K562 (cell line): Measurements from ENCODE around the gene CRYBG3. TPM values are rescaled to one million over a fixed set of nuclear protein-coding genes. Genes with fewer than 3 reads are reported as not detected.

Source experiments
- ATAC-seq: fragments of 200-7000 bp; cut with Tn5 transposase; 3 replicates; pipeline ENCODE4 v1.9.1; 2020; ENCODE audit warnings: moderate library complexity
- BruUV-seq: library from RNA; stranded (reverse); fragments of 400-500 nt; replicated peaks from 2 replicates; lab custom pipeline; 2021; lab: Mats Ljungman, UMichigan
- CTCF ChIA-PET: fragments of 300-600 bp; formaldehyde crosslinking; extraction: SDS; loops from one replicate; lab custom pipeline; 2021; ENCODE audit warnings: low intra/inter-chr PET ratio; lab: Yijun Ruan, JAX
- POLR2A ChIA-PET: fragments of 300-600, 350-650 bp; sonication (Branson Sonifier 250); formaldehyde crosslinking; extraction: SDS; loops from one replicate; lab custom pipeline; 2021; ENCODE audit warnings: antibody characterized with exemption, inconsistent platforms; lab: Yijun Ruan, JAX
- DNase-seq, 4 experiments: peaks; one replicate each; pipeline versions ENCODE4 v3.0.0 to v3.0.0-alpha.2; 2011 to 2018; ENCODE audit warnings: low spot score in 3 of 4, mixed read lengths in 3 of 4; ENCODE audit errors: extremely low read depth in 1 of 4
- FAIRE-seq: peaks from 2 replicates; lab custom pipeline; 2011; peaks lifted over from hg19 to GRCh38; lab: Jason Lieb, UNC
- H2AFZ ChIP-seq: 2 replicates; pipeline ENCODE4 v1.6.0; 2011; ENCODE audit warnings: low read depth, low read length, control low read depth, inconsistent platforms
- H3K27ac ChIP-seq: fragments of 200-600 bp; 3 replicates; pipeline ENCODE4 v1.8.0; 2011; ENCODE audit warnings: low read depth, mild to moderate bottlenecking, control low read depth, inconsistent platforms, low read length, moderate library complexity, mixed read lengths; ENCODE audit errors: extremely low read depth
- H3K27me3 ChIP-seq, 2 experiments: fragments of 300-600 bp in 1 of 2; 2 replicates in 1 of 2; 3 replicates in 1 of 2; pipeline versions ENCODE4 v1.6.0 to v1.8.0; 2011; ENCODE audit warnings: inconsistent platforms in 2 of 2, low read length in 2 of 2, mild to moderate bottlenecking in 1 of 2, mixed read lengths in 1 of 2, moderate library complexity in 1 of 2; ENCODE audit not compliant: control insufficient read depth in 2 of 2, insufficient read depth in 2 of 2
- H3K36me3 ChIP-seq: fragments of 300-600 bp; 3 replicates; pipeline ENCODE4 v1.8.0; 2011; ENCODE audit warnings: mild to moderate bottlenecking, low read length, inconsistent platforms; ENCODE audit not compliant: control insufficient read depth, insufficient read depth
- H3K4me1 ChIP-seq, 2 experiments: fragments of 200-600 bp in 1 of 2; replicated peaks in 1 of 2; 2 replicates in 1 of 2; 3 replicates in 1 of 2; pipeline versions ENCODE4 v1.5.1 to v1.8.0; 2011; ENCODE audit warnings: inconsistent platforms in 2 of 2, low read length in 2 of 2, mild to moderate bottlenecking in 1 of 2, mixed read lengths in 1 of 2, moderate library complexity in 1 of 2; ENCODE audit not compliant: control insufficient read depth in 2 of 2, insufficient read depth in 2 of 2
- H3K4me2 ChIP-seq: 2 replicates; pipeline ENCODE4 v1.6.1; 2011; ENCODE audit warnings: low read length, control low read depth, inconsistent platforms, mixed read lengths; ENCODE audit not compliant: insufficient read depth
- H3K4me3 ChIP-seq: fragments of 200-600 bp; sonication (generic), shearing (Covaris generic); 2 replicates; pipeline ENCODE4 v1.5.1; 2016; ENCODE audit warnings: control low read depth, inconsistent platforms
- H3K79me2 ChIP-seq: fragments of 200-600 bp; 3 replicates; pipeline ENCODE4 v1.8.0; 2011; ENCODE audit warnings: low read length, inconsistent platforms; ENCODE audit not compliant: control insufficient read depth, insufficient read depth
- H3K9ac ChIP-seq, 2 experiments: 2 replicates each; pipeline versions ENCODE4 v1.6.0 to v1.6.1; 2011; ENCODE audit warnings: low read depth in 2 of 2, low read length in 2 of 2, control low read depth in 1 of 2, inconsistent platforms in 1 of 2, mild to moderate bottlenecking in 1 of 2, mixed read lengths in 1 of 2; ENCODE audit not compliant: insufficient read depth in 1 of 2
- H3K9me1 ChIP-seq: one replicate; pipeline ENCODE4 v1.6.0; 2011; ENCODE audit warnings: inconsistent platforms, mild to moderate bottlenecking, low read length, moderate library complexity; ENCODE audit not compliant: control insufficient read depth, insufficient read depth
- H3K9me3 ChIP-seq: replicated peaks from 2 replicates; pipeline ENCODE4 v1.5.1; 2011; ENCODE audit warnings: low read depth, low read length, inconsistent platforms; ENCODE audit not compliant: control insufficient read depth, insufficient read depth
- H4K20me1 ChIP-seq: replicated peaks from 2 replicates; pipeline ENCODE4 v1.6.1; 2011; ENCODE audit warnings: low read length, inconsistent platforms, mixed read lengths; ENCODE audit not compliant: control insufficient read depth, insufficient read depth
- ARHGAP35 ChIP-seq: fragments of 450-650 bp; IDR thresholded peaks from 2 replicates; pipeline ENCODE4 v1.6.1; 2018; ENCODE audit not compliant: partially characterized antibody
- HIVEP1 ChIP-seq: fragments of 250-450 bp; sonication (Bioruptor Pico); IDR thresholded peaks from 2 replicates; pipeline ENCODE4 v1.4.0; 2020; ENCODE audit warnings: mild to moderate bottlenecking
- YBX1 ChIP-seq: fragments of 450-650 bp; IDR thresholded peaks from 2 replicates; pipeline ENCODE4 v1.7.1; 2016; ENCODE audit warnings: mild to moderate bottlenecking
- ZNF24 ChIP-seq: fragments of 450-650 bp; IDR thresholded peaks from 2 replicates; pipeline ENCODE4 v1.6.1; 2016
- WGBS: fragments of 100-300 bp; shearing (Covaris generic); methylation state at CpG from one replicate; pipeline ENCODE4 v1.1.6; 2016; ENCODE audit warnings: low coverage, mixed read lengths; ENCODE audit not compliant: insufficient coverage; ENCODE audit errors: missing lambda C conversion rate; 5-methylcytosine and 5-hydroxymethylcytosine counted together
- in situ Hi-C: fragments of 300-500 bp; cut with MboI; formaldehyde crosslinking; loops from 4 replicates; pipeline ENCODE4 v1.15.0; 2018; ENCODE audit warnings: inconsistent platforms, mixed read lengths
- intact Hi-C: fragments of 100-400 bp; cut with micrococcal nuclease; formaldehyde crosslinking; loops from 2 replicates; pipeline ENCODE4 v1.14.2; 2022
- polyA plus RNA-seq, 8 experiments: library from polyadenylated mRNA; depleted of rRNA in 4 of 8; stranded (reverse) in 5 of 8; unstranded in 3 of 8; fragments of >200 nt; fragmentation: Nextera tagmentation in 2 of 8; fragmentation: Illumina TruSeq in 1 of 8; extraction: Ambion mirVana in 2 of 8; extraction: Trizol in 1 of 8; gene quantifications; 2 replicates each; pipeline versions ENCODE4 v1.2.1 to v1.2.3, GENCODE V29; 2011 to 2014; ENCODE audit warnings: inconsistent platforms in 1 of 8, missing spikeins in 1 of 8
- total RNA-seq, 7 experiments: library from RNA; depleted of rRNA in 6 of 7; stranded (reverse); fragments of >200 nt in 6 of 7; fragmentation: Illumina TruSeq in 2 of 7; extraction: Trizol in 2 of 7; gene quantifications; 2 replicates each; pipeline versions ENCODE4 v1.2.1 to v1.2.3, GENCODE V29; 2011 to 2021; ENCODE audit warnings: low replicate concordance in 1 of 7
- TF ChIP-seq, protein P1 (sequence below), 3 experiments: IDR thresholded peaks in 2 of 3; conservative IDR thresholded peaks in 1 of 3; 2 replicates each; pipeline ENCODE4 v1.5.1; 2011 to 2012; ENCODE audit warnings: low read length in 3 of 3, mild to moderate bottlenecking in 3 of 3, control low read depth in 2 of 3, improper control_type of control experiment in 1 of 3, inconsistent platforms in 1 of 3, low read depth in 1 of 3, mixed read lengths in 1 of 3, moderate library complexity in 1 of 3; ENCODE audit not compliant: insufficient read depth in 2 of 3
- TF ChIP-seq, protein P2 (sequence below): sonication (generic); formaldehyde crosslinking; IDR thresholded peaks from 2 replicates; pipeline ENCODE4 v1.9.0; 2022; ENCODE audit warnings: mild to moderate bottlenecking, missing genetic modification reagents

CRYBG3 gene
- total and polyA plus RNA-seq, 9 of the 15 experiments (the other 6 are each of a cell fraction or from before 2014, with no cell fraction given): 0.08 to 0.72 (median 0.18) TPM

DNA sequence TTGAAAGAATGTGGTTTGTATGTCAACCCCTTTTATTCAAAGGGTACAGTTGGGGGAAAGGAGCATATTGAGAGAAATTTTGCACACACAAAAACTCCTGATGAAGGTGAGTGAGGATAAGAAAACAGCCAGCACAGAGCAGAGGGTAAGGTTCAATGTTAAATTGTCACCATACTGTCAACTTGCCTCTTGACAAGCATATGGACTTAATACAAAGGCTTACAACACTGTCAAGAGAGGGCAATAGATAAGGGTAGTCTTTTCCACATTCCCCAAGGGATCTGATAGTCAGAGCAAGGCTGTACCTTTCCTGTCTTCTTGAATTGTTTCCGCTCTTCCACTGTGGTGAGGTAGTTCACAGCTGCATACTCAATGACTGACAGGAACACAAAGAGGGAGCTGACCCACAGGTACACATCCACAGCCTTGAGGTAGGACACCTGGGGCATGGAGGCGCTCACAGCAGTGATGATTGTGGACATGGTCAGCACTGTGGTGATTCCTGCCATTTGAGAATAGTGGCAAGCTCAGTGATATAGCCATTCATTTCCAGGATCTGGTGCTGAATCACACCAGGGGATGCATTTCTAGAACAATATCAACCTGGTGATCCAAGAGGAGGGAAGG lies 170.8 kb downstream of the CRYBG3 start:
- H3K27me3 ChIP-seq: no peaks in the 10 kb centered on the region
- H3K4me3 ChIP-seq: no peak overlapping the region
- no peaks in the 10 kb centered on the region for H3K36me3 ChIP-seq
- WGBS: 0% methylated on average over 1 of the region's 2 CpGs
- intact Hi-C loops (no loop called here), in situ Hi-C loops (no loop called here)
- BruUV-seq: no TSS peak
- ChIA-PET POLR2A (no interaction called here), CTCF (no interaction called here)
- no peaks in the 10 kb centered on the region for H4K20me1 ChIP-seq
- H3K9me1 ChIP-seq: no peaks in the 10 kb centered on the region
- no peaks in the 10 kb centered on the region for H3K9me3 ChIP-seq
- FAIRE-seq (no peak), DNase-seq (no peak), ATAC-seq (no peak)
- no peak overlapping the region for H3K4me2 ChIP-seq
- H3K27ac ChIP-seq: no peak overlapping the region
- no peak for TF ChIP-seq ZNF24
- TF ChIP-seq ARHGAP35: no peak
- TF ChIP-seq, protein P1, sequence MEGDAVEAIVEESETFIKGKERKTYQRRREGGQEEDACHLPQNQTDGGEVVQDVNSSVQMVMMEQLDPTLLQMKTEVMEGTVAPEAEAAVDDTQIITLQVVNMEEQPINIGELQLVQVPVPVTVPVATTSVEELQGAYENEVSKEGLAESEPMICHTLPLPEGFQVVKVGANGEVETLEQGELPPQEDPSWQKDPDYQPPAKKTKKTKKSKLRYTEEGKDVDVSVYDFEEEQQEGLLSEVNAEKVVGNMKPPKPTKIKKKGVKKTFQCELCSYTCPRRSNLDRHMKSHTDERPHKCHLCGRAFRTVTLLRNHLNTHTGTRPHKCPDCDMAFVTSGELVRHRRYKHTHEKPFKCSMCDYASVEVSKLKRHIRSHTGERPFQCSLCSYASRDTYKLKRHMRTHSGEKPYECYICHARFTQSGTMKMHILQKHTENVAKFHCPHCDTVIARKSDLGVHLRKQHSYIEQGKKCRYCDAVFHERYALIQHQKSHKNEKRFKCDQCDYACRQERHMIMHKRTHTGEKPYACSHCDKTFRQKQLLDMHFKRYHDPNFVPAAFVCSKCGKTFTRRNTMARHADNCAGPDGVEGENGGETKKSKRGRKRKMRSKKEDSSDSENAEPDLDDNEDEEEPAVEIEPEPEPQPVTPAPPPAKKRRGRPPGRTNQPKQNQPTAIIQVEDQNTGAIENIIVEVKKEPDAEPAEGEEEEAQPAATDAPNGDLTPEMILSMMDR (IDR thresholded peaks at IDR 0.05 in 2 of 3, conservative IDR thresholded peaks at IDR 0.05 in 1 of 3; ENCODE audit: insufficient read depth in 2 of 3, low read depth in 1 of 3, low read length in 3 of 3): no peak
- no peak for TF ChIP-seq HIVEP1
- TF ChIP-seq, protein P2, sequence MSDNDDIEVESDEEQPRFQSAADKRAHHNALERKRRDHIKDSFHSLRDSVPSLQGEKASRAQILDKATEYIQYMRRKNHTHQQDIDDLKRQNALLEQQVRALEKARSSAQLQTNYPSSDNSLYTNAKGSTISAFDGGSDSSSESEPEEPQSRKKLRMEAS (CRISPR knock-in tag): no peak
- TF ChIP-seq YBX1: no peak
- H3K79me2 ChIP-seq: no peaks in the 10 kb centered on the region
- H3K9ac ChIP-seq: no peak overlapping the region
- H2AFZ ChIP-seq: no peak overlapping the region
- H3K4me1 ChIP-seq: no peaks in the 10 kb centered on the region
